Measurements from ENCODE around the gene CCDC88C.

Gene CCDC88C

GRCh38 chr14:91363776-91364523, 53.7 kb downstream of the CCDC88C start:
- no peak for DNase-seq

GRCh38 chr14:91361233-91361811, 56.3 kb downstream of the CCDC88C start:
- no peak for DNase-seq

- DNase-seq, result no peak
Observed at GRCh38 chr14:91360490-91361232, 57.0 kb downstream of the CCDC88C start.

GRCh38 chr14:91358654-91359220, 58.9 kb downstream of the CCDC88C start:
- DNase-seq, result no peak

GRCh38 chr14:91358025-91358319, 59.6 kb downstream of the CCDC88C start:
- no peak for DNase-seq

- no peak for DNase-seq
Observed at GRCh38 chr14:91357272-91358024, 60.2 kb downstream of the CCDC88C start.

- no peak for DNase-seq
Observed at GRCh38 chr14:91356181-91356763, 61.3 kb downstream of the CCDC88C start.

- DNase-seq, result no peak
Observed at GRCh38 chr14:91354979-91355685, 62.5 kb downstream of the CCDC88C start.

GRCh38 chr14:91354221-91354916, 63.3 kb downstream of the CCDC88C start:
- no peak for DNase-seq

GRCh38 chr14:91352728-91353692, 64.6 kb downstream of the CCDC88C start:
- DNase-seq, result no peak

GRCh38 chr14:91352053-91352452, 65.6 kb downstream of the CCDC88C start:
- no peak for DNase-seq

GRCh38 chr14:91351512-91351862, 66.1 kb downstream of the CCDC88C start:
- no peak for DNase-seq

- no peak for DNase-seq
Observed at GRCh38 chr14:91350813-91351511, 66.7 kb downstream of the CCDC88C start.

GRCh38 chr14:91350483-91350812, 67.2 kb downstream of the CCDC88C start:
- no peak for DNase-seq

- DNase-seq, result no peak
Observed at GRCh38 chr14:91349481-91350074, 68.0 kb downstream of the CCDC88C start.

GRCh38 chr14:91348845-91349465, 68.7 kb downstream of the CCDC88C start:
- no peak for DNase-seq

- no peak for DNase-seq
Observed at GRCh38 chr14:91346838-91347173, 70.8 kb downstream of the CCDC88C start.

GRCh38 chr14:91344096-91344495, 73.5 kb downstream of the CCDC88C start:
- DNase-seq, result no peak

- no peak for DNase-seq
Observed at GRCh38 chr14:91343051-91343450, 74.6 kb downstream of the CCDC88C start.

All from HCEC 1CT (cell line).